Lower leg skin (tissue), 4 donors: ENCODE data around the gene RPS14. TPM values are rescaled to one million over a fixed set of nuclear protein-coding genes. Genes with fewer than 3 reads are reported as not detected.

ENCODE experiments used
- DNase-seq, 2 donors: peaks; one replicate each; pipeline ENCODE4 v3.0.0-alpha.2; 2019; ENCODE audit warnings: low spot score in 2 of 2
- H3K4me3 ChIP-seq: fragments of 200-600 bp; sonication (generic); 2 replicates; pipeline ENCODE4 v1.5.1; 2017; ENCODE audit warnings: mild to moderate bottlenecking, low read depth; ENCODE audit not compliant: poor library complexity, severe bottlenecking
- POLR2A ChIP-seq, 2 donors: fragments of 450-650 bp; IDR thresholded peaks; one replicate each; pipeline ENCODE4 v1.6.1; 2016 to 2017; ENCODE audit warnings: antibody characterized with exemption in 2 of 2, mild to moderate bottlenecking in 1 of 2, moderate library complexity in 1 of 2
- WGBS, 2 donors: methylation state at CpG; one replicate each; pipeline ENCODE4 v1.1.5; 2018; 5-methylcytosine and 5-hydroxymethylcytosine counted together
- intact Hi-C: fragments of 100-400 bp; cut with DNase I; formaldehyde crosslinking; loops from one replicate; pipeline ENCODE4 v1.15.0; 2023; ENCODE audit warnings: low total_unique reads
- total RNA-seq, 4 donors: library from RNA; depleted of rRNA; stranded (reverse); fragments of >200 nt; gene quantifications; one replicate each; pipeline ENCODE4 v1.1.0, GENCODE V29; 2016
- TF ChIP-seq, protein P1 (sequence below), 3 donors: fragments of 450-650 bp; IDR thresholded peaks; one replicate each; pipeline ENCODE4 v1.5.1; 2016; ENCODE audit warnings: antibody characterized with exemption in 3 of 3, mild to moderate bottlenecking in 3 of 3, moderate library complexity in 2 of 3

Gene RPS14
- total RNA-seq, 4 donors from 2014 or later: 2,497 to 4,490 (median 3,854) TPM

DNA sequence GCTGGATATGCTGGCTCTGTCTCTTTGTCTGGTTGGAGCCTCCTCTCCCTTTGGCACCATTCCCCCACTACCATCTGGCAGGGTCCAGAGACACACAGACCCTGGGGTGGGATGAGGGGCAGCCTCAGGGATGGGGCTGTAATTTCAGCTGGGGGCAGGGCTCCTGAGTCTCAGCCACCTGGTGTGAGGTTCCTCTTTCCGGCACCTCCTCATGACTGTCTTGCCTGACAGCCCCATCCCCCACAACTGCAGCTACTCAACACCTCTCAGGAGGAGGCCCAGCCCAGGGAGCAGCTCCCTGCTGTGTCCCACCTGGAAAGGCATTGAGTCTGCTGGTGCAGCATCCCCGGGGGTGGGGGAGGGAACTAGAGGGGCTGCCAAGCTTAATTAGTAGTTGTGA is 11.7 kb upstream of the RPS14 start:
- TF ChIP-seq, protein P1, sequence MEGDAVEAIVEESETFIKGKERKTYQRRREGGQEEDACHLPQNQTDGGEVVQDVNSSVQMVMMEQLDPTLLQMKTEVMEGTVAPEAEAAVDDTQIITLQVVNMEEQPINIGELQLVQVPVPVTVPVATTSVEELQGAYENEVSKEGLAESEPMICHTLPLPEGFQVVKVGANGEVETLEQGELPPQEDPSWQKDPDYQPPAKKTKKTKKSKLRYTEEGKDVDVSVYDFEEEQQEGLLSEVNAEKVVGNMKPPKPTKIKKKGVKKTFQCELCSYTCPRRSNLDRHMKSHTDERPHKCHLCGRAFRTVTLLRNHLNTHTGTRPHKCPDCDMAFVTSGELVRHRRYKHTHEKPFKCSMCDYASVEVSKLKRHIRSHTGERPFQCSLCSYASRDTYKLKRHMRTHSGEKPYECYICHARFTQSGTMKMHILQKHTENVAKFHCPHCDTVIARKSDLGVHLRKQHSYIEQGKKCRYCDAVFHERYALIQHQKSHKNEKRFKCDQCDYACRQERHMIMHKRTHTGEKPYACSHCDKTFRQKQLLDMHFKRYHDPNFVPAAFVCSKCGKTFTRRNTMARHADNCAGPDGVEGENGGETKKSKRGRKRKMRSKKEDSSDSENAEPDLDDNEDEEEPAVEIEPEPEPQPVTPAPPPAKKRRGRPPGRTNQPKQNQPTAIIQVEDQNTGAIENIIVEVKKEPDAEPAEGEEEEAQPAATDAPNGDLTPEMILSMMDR (IDR thresholded peaks at IDR 0.05): no peak
- TF ChIP-seq POLR2A (IDR thresholded peaks at IDR 0.05): no peak
- 69 to 73% methylated on average over 2 of the region's 2 CpGs for WGBS, 2 donors
- intact Hi-C loops: loop anchor here (10.0 kb wide), 1 partner anchor 194 kb away; no protein-coding TSS in a partner anchor
- DNase-seq: no peak
- H3K4me3 ChIP-seq: no peak overlapping the region

DNA sequence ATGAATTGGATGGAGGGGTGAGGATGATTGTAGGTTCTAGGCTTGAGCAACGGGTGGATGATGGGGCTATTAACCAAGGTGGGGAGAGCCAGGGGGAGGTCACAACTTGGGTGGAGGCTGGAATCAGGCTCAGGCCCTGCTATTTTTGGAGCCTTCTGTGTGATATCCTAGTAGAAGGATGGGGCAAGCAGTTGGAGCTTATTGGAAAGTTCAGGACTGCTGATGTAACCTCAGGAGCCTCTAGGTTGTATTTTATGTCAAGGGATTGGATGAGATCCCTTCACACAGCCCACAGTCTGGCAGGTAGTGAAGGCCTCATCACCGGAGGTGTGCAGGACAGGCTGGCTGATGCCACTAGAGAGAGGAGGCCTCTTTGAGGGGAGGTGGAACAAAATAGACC is 11.2 kb upstream of the RPS14 start:
- DNase-seq: no peak
- 40 to 60% methylated on average over 2 of the region's 2 CpGs for WGBS, 2 donors
- TF ChIP-seq POLR2A (IDR thresholded peaks at IDR 0.05): no peak
- TF ChIP-seq, protein P1 (IDR thresholded peaks at IDR 0.05): no peak
- H3K4me3 ChIP-seq: no peak overlapping the region
- intact Hi-C loops: loop anchor here (10.0 kb wide), 1 partner anchor 194 kb away; no protein-coding TSS in a partner anchor

DNA sequence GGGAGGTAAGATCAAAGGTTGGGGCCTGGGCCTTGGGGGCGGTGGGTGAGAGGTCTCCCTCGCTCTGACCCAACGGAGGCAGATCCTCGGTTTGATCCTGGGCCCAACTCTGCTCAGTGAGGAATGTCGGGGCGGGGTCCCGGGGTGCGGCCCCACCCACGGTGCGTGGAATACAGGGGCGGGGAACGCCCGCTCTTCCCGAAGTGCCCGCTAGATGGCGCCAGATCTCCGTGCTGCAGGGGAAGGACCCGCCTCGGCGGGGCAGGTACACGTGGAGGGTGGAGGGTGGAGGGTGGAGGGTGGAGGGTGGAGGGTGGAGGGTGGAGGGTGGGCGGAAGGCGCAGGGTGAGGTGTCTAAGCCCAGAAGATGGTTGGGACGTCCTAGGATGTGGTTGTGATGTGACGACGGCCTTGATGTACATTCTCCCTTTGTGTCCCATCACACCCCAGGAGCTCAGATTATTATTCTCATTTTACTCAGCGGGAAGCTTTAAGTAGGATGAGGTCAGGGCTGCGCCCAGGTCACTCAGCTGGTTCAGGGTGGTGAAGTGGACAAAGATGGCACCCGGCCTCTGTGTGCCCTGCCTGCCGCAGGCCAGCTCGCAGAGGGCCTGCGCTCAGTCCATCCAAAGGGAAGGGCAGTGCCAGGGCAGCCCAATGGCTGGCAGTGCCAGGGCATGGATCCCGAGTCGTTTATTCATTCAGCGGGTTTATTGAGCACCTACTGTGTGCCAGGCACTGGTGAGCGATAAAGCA is 9.4 kb upstream of the RPS14 start:
- no peak for TF ChIP-seq POLR2A (IDR thresholded peaks at IDR 0.05)
- TF ChIP-seq, protein P1 (IDR thresholded peaks at IDR 0.05): no peak
- intact Hi-C loops: loop anchor here (5.0 kb wide), 1 partner anchor 68 kb away; no protein-coding TSS in a partner anchor
- H3K4me3 ChIP-seq: no peak overlapping the region
- WGBS, 2 donors: 16 to 19% methylated on average over 34 to 36 of the region's 36 CpGs
- DNase-seq: peak; percentile 66 to 97

DNA sequence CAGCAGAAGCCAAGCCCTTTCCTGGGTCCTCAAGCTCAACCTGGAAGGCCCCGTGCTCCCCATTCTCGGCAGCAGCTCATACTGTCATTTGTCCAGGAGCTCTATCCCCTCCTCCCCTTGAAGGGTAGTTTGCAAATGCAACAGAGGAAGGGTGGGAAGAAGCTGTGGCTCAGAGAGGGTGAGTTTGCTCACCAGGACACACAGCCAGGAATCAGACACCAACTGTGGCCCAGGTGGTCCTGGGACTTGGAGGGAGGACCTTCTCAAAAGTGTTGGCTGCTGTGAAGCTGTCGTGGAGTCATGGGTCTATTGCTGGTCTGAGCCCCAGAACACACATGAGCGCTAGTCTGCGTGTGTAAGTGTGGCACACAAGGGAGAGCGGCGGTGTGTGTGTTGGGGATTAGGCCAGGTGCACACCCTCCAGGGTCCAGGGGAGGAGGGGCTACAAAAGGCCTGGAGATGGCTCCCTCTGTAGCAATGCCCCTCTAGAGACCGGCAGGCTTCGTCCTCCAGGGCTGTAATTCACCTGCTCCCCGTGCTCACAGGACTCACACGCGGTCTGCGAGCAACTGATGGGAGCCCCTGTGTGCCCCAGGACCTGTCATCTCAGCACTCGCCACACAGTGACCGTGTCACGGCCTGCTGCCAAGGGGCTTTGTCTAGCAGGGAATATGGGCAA is 8.2 kb upstream of the RPS14 start:
- TF ChIP-seq POLR2A (IDR thresholded peaks at IDR 0.05): no peak
- TF ChIP-seq, protein P1 (IDR thresholded peaks at IDR 0.05): no peak
- DNase-seq: no peak
- H3K4me3 ChIP-seq: no peak overlapping the region
- 87 to 92% methylated on average over 16 of the region's 16 CpGs for WGBS, 2 donors
- intact Hi-C loops: loop anchor here (5.0 kb wide), 1 partner anchor 70 kb away; no protein-coding TSS in a partner anchor

DNA sequence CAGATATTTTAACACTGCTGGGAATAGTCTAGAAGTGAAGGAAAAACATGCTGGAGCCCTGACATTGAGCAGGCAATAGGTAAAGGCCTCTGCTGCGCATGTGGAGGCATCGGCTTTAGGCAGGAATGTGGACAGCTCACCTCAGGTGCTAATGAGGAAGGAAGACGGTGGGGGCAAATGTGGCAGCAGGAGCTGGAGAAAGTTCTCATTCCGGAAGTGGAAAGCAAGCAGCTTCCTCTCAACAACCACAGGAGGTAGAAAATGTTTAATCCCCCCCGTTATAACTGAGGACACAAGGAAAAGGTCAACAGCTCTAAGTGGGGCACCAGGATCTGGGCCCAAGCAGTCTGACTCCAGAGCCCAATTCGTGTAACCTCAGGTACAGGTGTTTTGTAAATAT is 7.6 kb upstream of the RPS14 start:
- 66 to 68% methylated on average over 6 of the region's 6 CpGs for WGBS, 2 donors
- no peak overlapping the region for H3K4me3 ChIP-seq
- intact Hi-C loops: loop anchor here (5.0 kb wide), 1 partner anchor 70 kb away; no protein-coding TSS in a partner anchor
- TF ChIP-seq, protein P1 (IDR thresholded peaks at IDR 0.05): no peak
- TF ChIP-seq POLR2A (IDR thresholded peaks at IDR 0.05): no peak
- DNase-seq: no peak
